IPS DF 19.7 (cell line): ENCODE data around the gene ADCY4.
"Not testable (repeated sequence)": the region's sequence is repeated elsewhere in the genome, so short reads cannot be mapped to it uniquely, and the experiment has no call there.

Experiments
- DNase-seq: peaks from one replicate; pipeline ENCODE4 v3.0.0-alpha.2; 2013; ENCODE audit warnings: low read depth, low spot score

ADCY4 gene

GRCh38 chr14:24366721-24367513, 32.0 kb upstream of the ADCY4 start:
- DNase-seq = peak; percentile 83

GRCh38 chr14:24366413-24366720, 31.5 kb upstream of the ADCY4 start:
- DNase-seq = no peak

GRCh38 chr14:24365600-24366412, 30.9 kb upstream of the ADCY4 start:
- peak; percentile 71 for DNase-seq

- DNase-seq = no peak
These were observed 30.0 kb upstream of the ADCY4 start for GRCh38 chr14:24364841-24365240.

- DNase-seq = no peak
These were observed 28.5 kb upstream of the ADCY4 start for GRCh38 chr14:24363401-24363800.

GRCh38 chr14:24362241-24362960, 27.5 kb upstream of the ADCY4 start:
- DNase-seq = no peak

- no peak for DNase-seq
These were observed 26.5 kb upstream of the ADCY4 start for GRCh38 chr14:24361326-24361725.

- DNase-seq = no peak
These were observed 25.4 kb upstream of the ADCY4 start for GRCh38 chr14:24360281-24360680.

- no peak for DNase-seq
These were observed 21.3 kb upstream of the ADCY4 start for GRCh38 chr14:24356208-24356607.

GRCh38 chr14:24355009-24355408, 20.1 kb upstream of the ADCY4 start:
- no peak for DNase-seq

- DNase-seq = not testable (repeated sequence)
These were observed 19.6 kb upstream of the ADCY4 start for GRCh38 chr14:24354482-24354825.

GRCh38 chr14:24353559-24354481, 18.9 kb upstream of the ADCY4 start:
- no peak for DNase-seq

GRCh38 chr14:24351517-24351916, 16.6 kb upstream of the ADCY4 start:
- DNase-seq = no peak

GRCh38 chr14:24349742-24350141, 14.9 kb upstream of the ADCY4 start:
- no peak for DNase-seq

GRCh38 chr14:24348186-24348585, 13.3 kb upstream of the ADCY4 start:
- DNase-seq = no peak

GRCh38 chr14:24347134-24347533, 12.3 kb upstream of the ADCY4 start:
- no peak for DNase-seq

GRCh38 chr14:24343795-24344660, 9.2 kb upstream of the ADCY4 start:
- no peak for DNase-seq

GRCh38 chr14:24342889-24343288, 8.0 kb upstream of the ADCY4 start:
- DNase-seq = no peak

GRCh38 chr14:24340606-24341005, 5.7 kb upstream of the ADCY4 start:
- DNase-seq = no peak
